WTC11 (cell line): ENCODE data around the gene SIGMAR1. TPM values are rescaled to one million over a fixed set of nuclear protein-coding genes. Genes with fewer than 3 reads are reported as not detected.
A peak's percentile ranks its signal among the peaks of the same experiment; 100 is the strongest.

Experiments
- ATAC-seq: fragments of 200-7000 bp; cut with Tn5 transposase; 2 replicates; pipeline ENCODE4 v1.10.0; 2021; ENCODE audit warnings: mild to moderate bottlenecking, moderate library complexity
- CTCF ChIA-PET: fragments of 300-600 bp; sonication (Branson Sonifier 250); formaldehyde crosslinking; loops from one replicate; lab custom pipeline; 2021; ENCODE audit warnings: antibody characterized with exemption; lab: Charles Lee
- POLR2A ChIA-PET: fragments of 350-600 bp; sonication (Branson Sonifier 250); formaldehyde crosslinking; loops from one replicate; lab custom pipeline; 2021; ENCODE audit warnings: antibody characterized with exemption; lab: Charles Lee
- DNase-seq: peaks from one replicate; pipeline ENCODE4 v3.0.0; 2021; ENCODE audit warnings: low spot score
- H3K27ac Mint-ChIP-seq: 2 replicates; pipeline ENCODE4 v1.8.0; 2021; ENCODE audit warnings: mixed read lengths
- H3K27me3 Mint-ChIP-seq: 2 replicates; pipeline ENCODE4 v1.8.0; 2021; ENCODE audit warnings: low read depth, mild to moderate bottlenecking, moderate library complexity, mixed read lengths
- H3K36me3 Mint-ChIP-seq: 2 replicates; pipeline ENCODE4 v1.8.0; 2021; ENCODE audit warnings: mixed read lengths
- H3K4me1 Mint-ChIP-seq: 2 replicates; pipeline ENCODE4 v1.8.0; 2022; ENCODE audit warnings: mixed read lengths
- H3K4me3 Mint-ChIP-seq: 2 replicates; pipeline ENCODE4 v1.8.0; 2021; ENCODE audit warnings: mild to moderate bottlenecking, moderate library complexity, mixed read lengths
- H3K9me3 Mint-ChIP-seq: 2 replicates; pipeline ENCODE4 v1.8.0; 2021; ENCODE audit warnings: mixed read lengths
- ARID4B ChIP-seq: sonication (generic); formaldehyde crosslinking; IDR thresholded peaks from 2 replicates; pipeline ENCODE4 v1.8.0; 2023; ENCODE audit warnings: missing genetic modification reagents, mild to moderate bottlenecking, borderline replicate concordance
- CREB1 ChIP-seq: sonication (generic); formaldehyde crosslinking; IDR thresholded peaks from 2 replicates; pipeline ENCODE4 v1.8.0; 2023; ENCODE audit warnings: mild to moderate bottlenecking, missing genetic modification reagents
- CREM ChIP-seq: sonication (generic); formaldehyde crosslinking; IDR thresholded peaks from 2 replicates; pipeline ENCODE4 v1.8.1; 2022; ENCODE audit warnings: mild to moderate bottlenecking, missing genetic modification reagents, moderate library complexity
- FOXP1 ChIP-seq: sonication (generic); formaldehyde crosslinking; IDR thresholded peaks from 2 replicates; pipeline ENCODE4 v1.8.0; 2022; ENCODE audit warnings: missing genetic modification reagents, mild to moderate bottlenecking, moderate library complexity, borderline replicate concordance
- GABPB1 ChIP-seq: sonication (generic); formaldehyde crosslinking; IDR thresholded peaks from 2 replicates; pipeline ENCODE4 v1.8.1; 2023; ENCODE audit warnings: mild to moderate bottlenecking, missing genetic modification reagents
- HMGXB4 ChIP-seq: sonication (generic); formaldehyde crosslinking; IDR thresholded peaks from 2 replicates; pipeline ENCODE4 v1.8.1; 2023; ENCODE audit warnings: mild to moderate bottlenecking, moderate library complexity, missing genetic modification reagents
- IRF1 ChIP-seq: sonication (generic); formaldehyde crosslinking; IDR thresholded peaks from 2 replicates; pipeline ENCODE4 v1.8.0; 2023; ENCODE audit warnings: missing genetic modification reagents
- IRF2 ChIP-seq: sonication (generic); formaldehyde crosslinking; IDR thresholded peaks from 2 replicates; pipeline ENCODE4 v1.8.0; 2022; ENCODE audit warnings: low read depth, missing genetic modification reagents, borderline replicate concordance
- NFYB ChIP-seq: sonication (generic); formaldehyde crosslinking; conservative IDR thresholded peaks from 2 replicates; pipeline ENCODE4 v1.8.0; 2022; ENCODE audit warnings: low read depth, missing genetic modification reagents
- PRDM15 ChIP-seq: sonication (generic); formaldehyde crosslinking; IDR thresholded peaks from 2 replicates; pipeline ENCODE4 v1.8.0; 2022; ENCODE audit warnings: missing genetic modification reagents
- SP1 ChIP-seq: sonication (generic); formaldehyde crosslinking; conservative IDR thresholded peaks from 2 replicates; pipeline ENCODE4 v1.8.1; 2022; ENCODE audit warnings: missing genetic modification reagents
- total RNA-seq: library from RNA; stranded (reverse); gene quantifications from 3 replicates; pipeline ENCODE4 v1.2.3, GENCODE V29; 2021

The SIGMAR1 gene
- total RNA-seq, 1 experiment from 2014 or later = 108 TPM

- ATAC-seq (peak; percentile 92), DNase-seq (peak; percentile 88)
- peaks cover 55% of the 10 kb centered on the region for H3K27me3 Mint-ChIP-seq
- no peaks in the 10 kb centered on the region for H3K36me3 Mint-ChIP-seq
- no peak within 1 kb of the TSS for H3K27ac Mint-ChIP-seq
- H3K4me1 Mint-ChIP-seq = peaks cover 10% of the 10 kb centered on the region
- POLR2A ChIA-PET = interaction anchor here (1.0 to 1.5 kb wide), 2 partner anchors 17 to 162 kb away, joined by 3 to 7 read pairs; partner anchors contain the start of genes DNAI1, FAM219A and SIGMAR1
- peak within 1 kb of the TSS; percentile 86 for H3K4me3 Mint-ChIP-seq
- TF ChIP-seq CREB1 (CRISPR knock-in tag) = no peak
- TF ChIP-seq ARID4B (CRISPR knock-in tag) = peak; percentile 76; the same call in 1 of the 2 replicates
- 0 out of 2 replicates have a peak, but pooled peaks have one; percentile 30 for TF ChIP-seq PRDM15 (CRISPR knock-in tag)
- TF ChIP-seq CREM (CRISPR knock-in tag) = peak; percentile 85
- TF ChIP-seq NFYB (CRISPR knock-in tag) = peak; percentile 56
- H3K9me3 Mint-ChIP-seq = peaks cover 4% of the 10 kb centered on the region
- CTCF ChIA-PET = interaction anchor here (0.7 to 2.2 kb wide), 13 partner anchors 8 to 217 kb away, joined by 3 to 16 read pairs (median 4); partner anchors contain the start of genes ARID3C, GALT, RPP25L and SIGMAR1
Observed at GRCh38 chr9:34620061-34620994, 17.3 kb downstream of the SIGMAR1 start, which contains the start of gene DCTN3. DCTN3 (minus strand) TSS chr9:34620495; CDS start chr9:34620464, 31 bp downstream.

GRCh38 chr9:34615132-34615531 lies 22.5 kb downstream of the SIGMAR1 start:
- peaks cover 25% of the 10 kb centered on the region for H3K4me1 Mint-ChIP-seq
- no peak for DNase-seq
- H3K36me3 Mint-ChIP-seq = no peaks in the 10 kb centered on the region
- POLR2A ChIA-PET = no interaction called here
- no peak overlapping the region for H3K27ac Mint-ChIP-seq
- no peak for TF ChIP-seq HMGXB4 (CRISPR knock-in tag)
- no peak for TF ChIP-seq GABPB1 (CRISPR knock-in tag)
- no peak for TF ChIP-seq SP1 (CRISPR knock-in tag)
- no peak for TF ChIP-seq IRF2 (CRISPR knock-in tag)
- TF ChIP-seq FOXP1 (CRISPR knock-in tag) = no peak
- no peak for TF ChIP-seq IRF1 (CRISPR knock-in tag)
- CTCF ChIA-PET = interaction anchor here (1.3 to 1.5 kb wide), 2 partner anchors 11 to 19 kb away, joined by 5 to 7 read pairs; no protein-coding TSS in a partner anchor
- H3K27me3 Mint-ChIP-seq = peaks cover 24% of the 10 kb centered on the region
- H3K9me3 Mint-ChIP-seq = no peaks in the 10 kb centered on the region
- no peak for ATAC-seq
- no peak overlapping the region for H3K4me3 Mint-ChIP-seq
